SW 1271 (cell line): ENCODE measurements around the gene FOXP1.

Source experiments
- DNase-seq, 2 experiments: peaks; one replicate each; lab custom pipeline; 2025; lab: John Stamatoyannopoulos, UW

Gene FOXP1

DNA sequence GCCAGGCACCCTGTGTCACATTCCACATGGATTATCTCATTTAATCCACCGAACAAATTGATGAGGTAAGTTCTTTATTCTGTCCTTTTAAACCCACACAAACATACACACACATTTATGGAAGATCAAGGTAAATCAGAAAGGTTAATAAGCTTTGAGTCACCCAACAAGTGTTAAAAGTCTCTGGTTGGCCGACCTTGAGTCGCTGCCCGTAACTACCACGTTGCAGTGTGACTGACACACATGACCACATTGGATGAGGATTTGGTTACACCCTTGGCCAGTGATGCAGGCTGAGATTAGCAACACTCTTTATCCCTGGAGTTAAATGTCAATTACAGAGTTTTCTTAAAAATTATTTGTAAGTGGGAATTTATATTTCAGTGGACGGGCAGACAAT is 19.2 kb downstream of the FOXP1 start:
- DNase-seq, result no peak

DNA sequence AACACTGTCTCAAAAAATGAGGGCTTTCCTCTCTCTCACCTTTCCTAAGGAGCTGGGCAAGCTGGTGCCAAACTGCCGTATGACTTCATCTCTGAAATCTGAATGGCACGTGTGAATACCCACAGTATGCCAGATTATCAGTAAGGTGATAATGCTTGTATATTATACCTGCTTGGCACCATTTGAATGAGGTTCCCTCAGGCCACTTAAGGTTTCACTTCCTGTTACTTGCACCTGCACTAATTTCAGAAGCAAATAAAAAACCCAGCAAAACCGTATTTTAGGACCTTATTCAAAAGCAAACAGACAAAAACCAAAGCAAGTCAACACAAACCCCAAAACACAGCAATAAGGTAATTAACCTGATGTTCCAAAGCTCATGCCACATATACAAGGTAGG is 19.7 kb downstream of the FOXP1 start:
- DNase-seq, result no peak

DNA sequence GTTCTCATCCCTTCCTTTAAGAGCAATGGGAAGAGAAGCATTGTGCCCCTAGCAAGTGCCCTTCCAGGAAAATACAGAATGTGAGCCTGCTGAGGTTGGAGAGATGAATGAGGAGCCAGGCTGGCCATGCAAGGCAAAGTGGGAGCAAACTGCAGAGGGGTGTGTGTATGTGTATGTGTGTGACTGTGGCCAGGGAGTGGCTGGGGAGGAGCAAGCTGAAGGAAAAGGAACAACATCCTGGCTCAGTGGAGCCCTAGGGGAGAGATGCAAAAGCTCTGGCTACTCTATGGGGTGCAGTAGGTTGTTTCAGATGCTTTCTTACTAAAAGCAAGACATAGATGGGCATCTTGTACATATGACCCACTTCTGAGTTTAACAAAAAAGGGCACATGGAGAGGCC is 20.6 kb downstream of the FOXP1 start:
- DNase-seq, result no peak

- no peak for DNase-seq
Observed at GRCh38 chr3:71560665-71561064, 22.9 kb downstream of the FOXP1 start.

DNA sequence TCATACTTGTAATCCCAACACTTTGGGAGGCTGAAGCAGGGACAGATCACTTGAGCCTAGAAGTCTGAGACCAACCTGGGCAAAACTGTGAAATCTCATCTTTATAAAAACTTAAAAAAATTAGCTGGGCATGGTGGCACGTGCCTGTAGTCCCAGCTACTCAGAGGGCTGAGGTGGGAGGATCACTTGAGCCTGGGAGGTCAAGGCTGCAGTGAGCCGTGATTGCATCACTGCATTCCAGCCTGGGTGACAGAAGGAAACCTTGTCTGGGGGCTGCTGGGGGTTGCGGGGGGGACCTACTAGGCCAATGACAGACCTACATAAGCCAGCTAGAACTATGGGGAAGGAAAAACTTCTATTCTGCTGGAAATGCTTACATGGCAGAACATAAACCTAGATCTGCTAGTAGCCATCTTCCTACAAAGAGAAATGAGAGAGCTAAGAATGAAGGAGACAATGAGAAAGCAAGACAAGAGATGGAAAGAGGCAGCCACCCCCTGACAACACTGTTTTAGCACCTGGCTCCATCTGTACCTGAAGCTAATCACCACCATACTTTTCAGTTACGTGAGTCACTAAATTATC is 23.9 kb downstream of the FOXP1 start:
- DNase-seq, result no peak

GRCh38 chr3:71559021-71559420 is 24.5 kb downstream of the FOXP1 start:
- DNase-seq, result no peak

- DNase-seq, result no peak
Observed at GRCh38 chr3:71554649-71555048, 28.9 kb downstream of the FOXP1 start.

GRCh38 chr3:71551311-71551919 is 32.1 kb downstream of the FOXP1 start:
- no peak for DNase-seq

DNA sequence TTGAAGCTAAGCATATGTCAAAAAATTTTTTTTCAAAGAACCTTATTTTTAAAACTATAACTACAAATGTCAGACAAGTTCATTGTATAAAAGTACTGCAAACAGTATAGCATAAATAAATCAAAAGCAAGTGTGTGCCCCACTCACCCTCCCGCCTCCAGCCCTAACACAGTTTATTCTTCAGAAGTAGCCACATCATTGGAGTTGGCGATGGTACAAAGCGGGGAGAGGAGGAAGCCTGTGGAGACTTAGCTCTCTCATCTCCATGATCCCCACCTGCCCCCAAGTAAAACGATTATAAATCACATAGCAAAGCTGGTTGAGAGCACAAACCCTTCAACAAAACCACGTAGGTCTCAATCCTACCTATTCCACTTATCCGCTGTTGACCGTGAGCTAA is 33.6 kb downstream of the FOXP1 start:
- no peak for DNase-seq

DNA sequence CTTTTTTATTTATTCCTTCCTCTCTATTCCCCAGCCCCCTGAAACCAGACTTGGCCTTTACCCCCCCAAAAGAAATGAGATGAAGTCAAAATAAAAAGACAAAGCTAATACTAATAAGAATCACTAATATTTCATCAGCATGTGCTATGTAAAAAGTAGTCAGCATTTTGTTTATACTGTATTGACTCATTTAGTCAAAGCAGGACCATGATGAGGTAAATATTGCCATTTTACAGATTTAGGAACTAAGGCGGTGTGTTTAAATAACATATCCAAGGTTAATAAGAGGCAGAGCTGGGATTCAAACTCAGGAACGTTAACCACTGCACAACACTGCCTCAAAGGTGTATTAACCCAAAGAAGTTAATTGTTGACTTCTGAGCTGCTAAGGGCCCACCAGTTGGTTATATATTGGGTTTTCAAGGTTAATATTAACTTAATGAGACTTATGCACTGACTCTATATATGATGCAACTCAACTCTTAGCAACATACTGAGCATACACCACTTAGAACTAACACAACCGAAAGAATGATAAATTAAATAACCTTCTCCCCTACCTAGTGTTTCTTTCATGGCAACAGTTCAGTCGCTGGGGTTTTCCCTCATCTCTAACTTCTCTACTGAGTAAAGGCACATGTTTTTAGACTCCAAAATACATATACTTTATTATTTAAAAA is 34.7 kb downstream of the FOXP1 start:
- no peak for DNase-seq

GRCh38 chr3:71547249-71548198 is 36.0 kb downstream of the FOXP1 start:
- no peak for DNase-seq

DNA sequence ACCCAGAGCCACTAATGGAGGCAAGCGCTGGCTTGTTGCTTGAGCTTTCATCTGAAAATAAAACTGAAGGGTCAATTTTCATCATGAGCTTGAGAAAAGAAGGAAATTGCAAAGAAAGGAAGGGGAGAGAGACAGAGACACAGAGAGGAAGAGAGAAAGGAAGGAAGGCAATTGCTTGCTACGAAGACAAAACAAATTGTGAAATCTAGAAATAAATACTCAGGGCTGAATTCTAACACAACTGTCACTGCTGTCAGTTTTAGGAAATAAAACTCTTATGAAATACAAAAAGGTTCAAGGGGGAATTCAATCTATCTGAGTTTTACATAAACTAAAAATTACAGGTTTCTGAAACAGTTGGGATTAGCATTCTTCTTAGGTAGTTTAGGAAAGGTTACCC is 36.7 kb downstream of the FOXP1 start:
- no peak for DNase-seq

DNA sequence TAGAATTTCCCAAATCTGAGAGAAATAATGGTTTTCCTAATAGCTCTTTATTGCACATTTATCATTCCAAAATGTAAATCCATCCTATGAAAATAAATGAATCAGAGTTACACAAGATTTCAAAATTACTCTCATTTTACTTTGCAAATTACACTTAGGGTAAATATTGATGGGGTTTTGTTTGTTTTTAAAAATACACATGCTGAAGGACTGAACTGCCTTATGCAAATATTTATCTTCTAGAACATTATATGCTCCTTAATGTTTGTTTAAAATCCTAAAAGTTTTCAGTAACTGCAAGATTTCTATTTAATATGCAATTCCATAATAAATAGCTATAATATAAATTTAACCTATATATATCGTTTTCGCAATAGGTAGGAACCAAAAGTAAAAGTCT is 38.2 kb downstream of the FOXP1 start:
- no peak for DNase-seq

DNA sequence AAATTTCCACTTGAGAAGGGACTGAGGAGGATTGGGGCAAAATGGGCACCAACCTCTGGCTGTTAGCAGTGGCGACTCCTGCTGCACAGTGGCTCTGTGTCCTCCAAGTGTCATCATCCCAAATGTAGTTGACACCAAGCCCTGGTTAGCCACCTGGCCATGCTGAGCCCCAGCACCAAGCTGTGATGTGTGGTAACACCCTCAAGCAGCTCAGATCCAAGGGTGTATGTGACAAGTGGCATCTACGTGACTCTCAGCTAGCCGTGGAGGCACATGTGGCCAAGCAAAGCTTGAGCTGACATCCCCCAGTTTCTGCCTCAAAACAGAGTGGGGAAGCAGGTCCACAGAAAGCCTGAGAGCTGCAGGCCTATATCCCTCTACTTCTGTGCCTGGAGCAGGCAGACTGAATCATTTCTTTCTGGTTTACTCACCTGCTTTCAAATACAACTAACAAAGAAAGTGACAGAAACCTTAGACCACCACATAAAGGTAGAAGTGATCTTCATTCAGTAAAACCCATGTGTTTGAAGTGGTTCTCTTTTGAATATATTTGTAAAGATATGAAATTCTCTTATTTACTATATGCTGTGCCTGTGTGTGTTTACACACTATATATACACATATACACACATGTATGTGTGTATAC is 40.0 kb downstream of the FOXP1 start:
- no peak for DNase-seq

- DNase-seq, result no peak
Observed at GRCh38 chr3:71542521-71543370, 40.8 kb downstream of the FOXP1 start.

DNA sequence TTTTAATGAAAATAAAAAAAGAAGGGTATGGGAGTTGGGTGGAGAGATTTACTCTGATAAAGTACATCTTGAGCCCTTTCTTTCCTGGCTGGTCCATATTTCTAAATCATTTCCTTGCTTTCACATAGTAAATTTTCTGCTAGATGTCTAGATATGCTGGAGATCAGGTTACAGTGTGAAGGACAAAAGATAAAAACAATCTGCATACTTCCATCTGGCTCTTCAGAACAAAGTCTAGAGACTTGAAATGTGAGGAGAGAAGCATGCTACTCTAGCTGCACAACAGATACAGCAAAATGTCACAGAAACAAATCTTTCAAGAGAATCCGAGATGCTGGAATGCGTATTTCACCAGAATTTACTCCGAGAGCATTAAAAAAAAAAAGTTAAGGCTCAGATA is 42.2 kb downstream of the FOXP1 start:
- DNase-seq, result no peak

- DNase-seq, result no peak
Observed at GRCh38 chr3:71537211-71537611, 46.3 kb downstream of the FOXP1 start.

GRCh38 chr3:71536376-71536965 is 47.1 kb downstream of the FOXP1 start:
- no peak for DNase-seq

DNA sequence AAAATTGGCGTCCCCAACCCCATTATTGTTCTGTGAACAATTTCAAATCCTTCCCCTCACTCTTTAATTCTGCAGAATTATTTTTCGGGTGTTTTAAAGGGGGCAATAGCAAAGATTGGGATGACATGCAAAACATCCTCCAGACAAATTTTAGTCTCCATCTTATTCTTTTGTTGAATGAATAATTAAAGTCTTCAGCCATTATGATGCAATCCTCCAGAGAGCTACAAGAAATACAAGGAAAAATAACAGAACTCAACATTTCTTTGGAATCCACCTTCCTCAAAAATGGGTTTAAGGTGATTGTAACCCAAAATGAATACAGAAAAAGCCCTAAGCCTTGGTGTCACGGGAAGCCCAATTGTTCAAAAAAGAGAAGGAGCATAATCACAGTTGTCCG is 49.9 kb downstream of the FOXP1 start:
- DNase-seq, result no peak

DNA sequence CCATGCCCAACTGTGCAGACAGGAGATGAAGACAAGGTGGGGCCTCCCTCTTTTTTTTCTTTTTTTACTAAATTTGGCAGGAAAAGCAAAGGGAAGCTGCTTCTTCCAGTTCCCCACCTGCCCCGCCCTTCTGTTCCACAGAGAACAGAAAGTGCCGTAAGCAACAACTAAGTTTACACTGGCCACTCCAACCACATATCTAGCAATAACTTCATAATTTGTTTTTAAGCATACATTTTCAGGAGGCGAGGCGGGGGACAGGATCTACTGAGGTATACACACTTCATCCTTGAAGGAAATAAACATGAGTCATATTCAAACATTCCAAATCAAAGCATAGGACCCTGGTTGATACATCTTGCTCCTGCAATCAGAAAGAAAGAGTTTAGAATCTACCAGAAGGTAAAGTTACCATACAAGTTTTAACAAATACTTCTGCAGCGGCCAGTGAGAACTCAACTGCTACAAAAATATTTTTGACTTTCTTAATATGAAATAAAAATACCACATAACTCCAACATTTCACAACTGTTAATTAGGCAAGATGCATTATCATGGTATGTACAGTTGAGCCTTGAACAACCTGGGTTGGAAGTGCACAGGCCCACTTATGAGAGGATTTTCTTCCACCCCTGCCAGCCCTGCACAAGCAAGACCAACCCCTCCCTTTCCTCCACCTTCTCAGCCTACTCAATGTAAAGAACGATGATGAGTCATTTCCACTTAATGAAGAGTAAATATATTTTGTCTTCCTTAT is 50.7 kb downstream of the FOXP1 start:
- DNase-seq, result no peak
